ENCODE measurements around the gene NELL1.
A peak's percentile ranks its signal among the peaks of the same experiment; 100 is the strongest.
"Not testable (repeated sequence)": the region's sequence is repeated elsewhere in the genome, so short reads cannot be mapped to it uniquely, and the experiment has no call there.

NELL1 gene

GRCh38 chr11:20844216-20844615, 174.8 kb downstream of the NELL1 start:
- Histone ChIP-seq H3K36me3 (ENCODE audit: insufficient read depth, low read length) (no peaks in the 10 kb centered on the region), H3K27ac (no peak overlapping the region), H3K9ac (ENCODE audit: insufficient read length) (no peak overlapping the region), H3K9me3 (ENCODE audit: low read depth, low read length) (no peaks in the 10 kb centered on the region), H3K4me3 (no peak overlapping the region)
- no peak for TF ChIP-seq POLR2AphosphoS5 (IDR thresholded peaks at IDR 0.05; ENCODE audit: borderline replicate concordance, low read depth, low read length)
- DNase-seq (ENCODE audit: low read depth, low spot score) = no peak

GRCh38 chr11:20844630-20845029, 175.2 kb downstream of the NELL1 start:
- TF ChIP-seq FOXP2 (optimal IDR thresholded peaks at IDR 0.05; ENCODE audit: control extremely low read depth, extremely low read length, insufficient read depth) (no peak), EZH2 (IDR thresholded peaks at IDR 0.05) (no peak), POLR2AphosphoS5 (IDR thresholded peaks at IDR 0.05; ENCODE audit: borderline replicate concordance, low read depth, low read length) (no peak)
- no peak overlapping the region for H3K4me3 ChIP-seq
- H3K9ac ChIP-seq (ENCODE audit: insufficient read length) = no peak overlapping the region
- no peaks in the 10 kb centered on the region for H3K9me3 ChIP-seq (ENCODE audit: low read depth, low read length)
- H3K36me3 ChIP-seq (ENCODE audit: insufficient read depth, low read length) = no peaks in the 10 kb centered on the region
- no peak for DNase-seq (ENCODE audit: low read depth, low spot score)
- H3K27ac ChIP-seq = no peak overlapping the region

- Histone ChIP-seq H3K27ac (no peak overlapping the region), H3K9me3 (ENCODE audit: low read depth, low read length) (no peaks in the 10 kb centered on the region), H3K4me3 (no peak overlapping the region), H3K9ac (ENCODE audit: insufficient read length) (no peak overlapping the region), H3K36me3 (ENCODE audit: insufficient read depth, low read length) (no peaks in the 10 kb centered on the region)
- TF ChIP-seq POLR2AphosphoS5 (IDR thresholded peaks at IDR 0.05; ENCODE audit: borderline replicate concordance, low read depth, low read length) = no peak
- no peak for TF ChIP-seq EZH2 (IDR thresholded peaks at IDR 0.05)
- no peak for TF ChIP-seq FOXP2 (optimal IDR thresholded peaks at IDR 0.05; ENCODE audit: control extremely low read depth, extremely low read length, insufficient read depth)
- no peak for DNase-seq (ENCODE audit: low read depth, low spot score)
Observed at GRCh38 chr11:20854215-20854955, 185.0 kb downstream of the NELL1 start.

GRCh38 chr11:20861322-20861721, 191.9 kb downstream of the NELL1 start:
- DNase-seq (ENCODE audit: low read depth, low spot score) = no peak

GRCh38 chr11:20862263-20862662, 192.9 kb downstream of the NELL1 start:
- DNase-seq (ENCODE audit: low read depth, low spot score); H3K9ac ChIP-seq (ENCODE audit: insufficient read length); H3K9me3 ChIP-seq (ENCODE audit: low read depth, low read length); H3K36me3 ChIP-seq (ENCODE audit: insufficient read depth, low read length); H3K4me3 ChIP-seq; H3K27ac ChIP-seq: not testable (repeated sequence)

More at GRCh38 chr11:20861322-20861721, 191.9 kb downstream of the NELL1 start:
- Histone ChIP-seq H3K9ac (ENCODE audit: insufficient read length) (no peak overlapping the region), H3K27ac (no peak overlapping the region), H3K4me3 (no peak overlapping the region), H3K36me3 (ENCODE audit: insufficient read depth, low read length) (no peaks in the 10 kb centered on the region), H3K9me3 (ENCODE audit: low read depth, low read length) (no peaks in the 10 kb centered on the region)
- TF ChIP-seq EZH2 (IDR thresholded peaks at IDR 0.05) (no peak), POLR2AphosphoS5 (IDR thresholded peaks at IDR 0.05; ENCODE audit: borderline replicate concordance, low read depth, low read length) (no peak), FOXP2 (optimal IDR thresholded peaks at IDR 0.05; ENCODE audit: control extremely low read depth, extremely low read length, insufficient read depth) (no peak)

GRCh38 chr11:20864628-20865027, 195.2 kb downstream of the NELL1 start:
- H3K4me3 ChIP-seq = no peak overlapping the region
- no peaks in the 10 kb centered on the region for H3K9me3 ChIP-seq (ENCODE audit: low read depth, low read length)
- H3K9ac ChIP-seq (ENCODE audit: insufficient read length) = no peak overlapping the region
- DNase-seq (ENCODE audit: low read depth, low spot score) = no peak
- H3K36me3 ChIP-seq (ENCODE audit: insufficient read depth, low read length) = no peaks in the 10 kb centered on the region
- TF ChIP-seq POLR2AphosphoS5 (IDR thresholded peaks at IDR 0.05; ENCODE audit: borderline replicate concordance, low read depth, low read length) = no peak
- TF ChIP-seq FOXP2 (optimal IDR thresholded peaks at IDR 0.05; ENCODE audit: control extremely low read depth, extremely low read length, insufficient read depth) = no peak
- TF ChIP-seq EZH2 (IDR thresholded peaks at IDR 0.05) = no peak
- H3K27ac ChIP-seq = no peak overlapping the region

GRCh38 chr11:20865161-20865560, 195.8 kb downstream of the NELL1 start:
- Histone ChIP-seq H3K27ac (no peak overlapping the region), H3K4me3 (no peak overlapping the region), H3K36me3 (ENCODE audit: insufficient read depth, low read length) (no peaks in the 10 kb centered on the region), H3K9ac (ENCODE audit: insufficient read length) (no peak overlapping the region), H3K9me3 (ENCODE audit: low read depth, low read length) (no peaks in the 10 kb centered on the region)
- DNase-seq (ENCODE audit: low read depth, low spot score) = no peak
- no peak for TF ChIP-seq POLR2AphosphoS5 (IDR thresholded peaks at IDR 0.05; ENCODE audit: borderline replicate concordance, low read depth, low read length)
- TF ChIP-seq FOXP2 (optimal IDR thresholded peaks at IDR 0.05; ENCODE audit: control extremely low read depth, extremely low read length, insufficient read depth) = no peak
- no peak for TF ChIP-seq EZH2 (IDR thresholded peaks at IDR 0.05)

GRCh38 chr11:20869123-20869522, 199.7 kb downstream of the NELL1 start:
- no peak overlapping the region for H3K4me3 ChIP-seq
- no peak overlapping the region for H3K9ac ChIP-seq (ENCODE audit: insufficient read length)
- no peak for DNase-seq (ENCODE audit: low read depth, low spot score)

GRCh38 chr11:20873054-20873453, 203.7 kb downstream of the NELL1 start:
- Histone ChIP-seq H3K27ac (no peak overlapping the region), H3K9me3 (ENCODE audit: low read depth, low read length) (no peaks in the 10 kb centered on the region), H3K4me3 (no peak overlapping the region), H3K9ac (ENCODE audit: insufficient read length) (no peak overlapping the region), H3K36me3 (ENCODE audit: insufficient read depth, low read length) (no peaks in the 10 kb centered on the region)
- TF ChIP-seq FOXP2 (optimal IDR thresholded peaks at IDR 0.05; ENCODE audit: control extremely low read depth, extremely low read length, insufficient read depth) (no peak), EZH2 (IDR thresholded peaks at IDR 0.05) (no peak), POLR2AphosphoS5 (IDR thresholded peaks at IDR 0.05; ENCODE audit: borderline replicate concordance, low read depth, low read length) (no peak)
- peak; percentile 3 for DNase-seq (ENCODE audit: low read depth, low spot score)

More at GRCh38 chr11:20869123-20869522, 199.7 kb downstream of the NELL1 start:
- no peaks in the 10 kb centered on the region for H3K36me3 ChIP-seq (ENCODE audit: insufficient read depth, low read length)
- H3K27ac ChIP-seq = no peak overlapping the region
- no peaks in the 10 kb centered on the region for H3K9me3 ChIP-seq (ENCODE audit: low read depth, low read length)
- no peak for TF ChIP-seq EZH2 (IDR thresholded peaks at IDR 0.05)
- TF ChIP-seq POLR2AphosphoS5 (IDR thresholded peaks at IDR 0.05; ENCODE audit: borderline replicate concordance, low read depth, low read length) = no peak
- TF ChIP-seq FOXP2 (optimal IDR thresholded peaks at IDR 0.05; ENCODE audit: control extremely low read depth, extremely low read length, insufficient read depth) = no peak

Data from SK-N-MC (cell line).